Posterior cingulate gyrus (tissue), 11 donors: Measurements from ENCODE around the gene TENT4B.
A peak's percentile ranks its signal among the peaks of the same experiment; 100 is the strongest.
"Not testable (repeated sequence)": the region's sequence is repeated elsewhere in the genome, so short reads cannot be mapped to it uniquely, and the experiment has no call there.

Experiments
- DNase-seq, 10 donors: peaks; one replicate each; pipeline versions ENCODE4 v3.0.0 to v3.0.0-alpha.2; 2020 to 2021; ENCODE audit warnings: mixed read lengths in 3 of 10
- intact Hi-C: fragments of 100-400 bp; cut with DNase I; formaldehyde crosslinking; loops from one replicate; pipeline ENCODE4 v1.15.1; 2023

The TENT4B gene

GRCh38 chr16:50153596-50154419, 702 bp downstream of the TENT4B start:
- intact Hi-C loops: loop anchor here (2.0 to 5.0 kb wide), 4 partner anchors 57 to 213 kb away; partner anchors contain the start of genes BRD7 and CNEP1R1
- DNase-seq: peak in 9 of 10 donors; percentile 8 to 84 (median 26)

GRCh38 chr16:50154420-50154950, 1.4 kb downstream of the TENT4B start:
- intact Hi-C loops: loop anchor here (2.0 to 5.0 kb wide), 2 partner anchors 56 to 213 kb away; partner anchors contain the start of gene BRD7
- peak in 3 of 10 donors; percentile 13 to 56 (median 38) for DNase-seq

DNA sequence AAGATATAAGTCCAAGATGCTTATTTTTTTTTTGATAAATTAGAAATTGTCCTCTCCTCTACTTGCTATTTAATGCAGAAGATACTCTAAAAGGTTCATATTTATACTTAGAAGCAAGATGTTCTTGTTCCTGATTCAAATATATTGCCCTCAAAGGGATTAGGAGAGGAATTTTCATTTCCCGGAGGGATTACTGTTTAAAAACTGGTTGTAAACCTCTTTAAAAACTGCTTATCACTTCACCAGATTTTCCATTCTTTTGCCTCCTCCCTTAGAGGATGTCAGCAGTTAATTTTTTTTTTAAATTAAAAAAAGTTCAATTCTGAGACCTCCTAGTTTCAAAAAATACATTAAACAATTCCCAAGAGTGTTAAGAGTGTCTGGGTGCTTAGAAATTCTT, 2.8 kb downstream of the TENT4B start:
- DNase-seq: no peak
- intact Hi-C loops: loop anchor here (2.0 kb wide), 1 partner anchor 55 kb away; no protein-coding TSS in a partner anchor

DNA sequence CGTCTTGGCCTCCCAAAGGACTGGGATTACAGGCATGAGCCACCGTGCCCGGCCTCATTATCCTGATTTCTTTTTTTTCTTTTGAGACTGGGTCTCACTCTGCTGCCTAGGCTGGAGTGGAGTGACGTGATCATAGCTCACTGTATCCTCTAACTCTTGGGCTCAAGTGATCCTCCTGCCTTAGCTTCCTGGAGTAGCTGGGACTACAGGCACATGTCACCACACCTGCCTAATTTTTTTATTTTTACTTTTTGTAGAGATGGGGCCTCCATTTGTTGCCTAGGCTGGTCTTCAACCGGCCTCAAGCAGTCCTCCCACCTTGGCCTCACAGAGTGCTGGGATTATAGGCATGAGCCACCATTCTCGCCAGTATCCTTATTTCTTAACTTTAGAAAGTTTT, 3.5 kb downstream of the TENT4B start:
- intact Hi-C loops: no loop called here
- DNase-seq: peak in 1 of 10 donors; percentile 13

GRCh38 chr16:50160495-50161164, 7.5 kb downstream of the TENT4B start:
- intact Hi-C loops: no loop called here

DNA sequence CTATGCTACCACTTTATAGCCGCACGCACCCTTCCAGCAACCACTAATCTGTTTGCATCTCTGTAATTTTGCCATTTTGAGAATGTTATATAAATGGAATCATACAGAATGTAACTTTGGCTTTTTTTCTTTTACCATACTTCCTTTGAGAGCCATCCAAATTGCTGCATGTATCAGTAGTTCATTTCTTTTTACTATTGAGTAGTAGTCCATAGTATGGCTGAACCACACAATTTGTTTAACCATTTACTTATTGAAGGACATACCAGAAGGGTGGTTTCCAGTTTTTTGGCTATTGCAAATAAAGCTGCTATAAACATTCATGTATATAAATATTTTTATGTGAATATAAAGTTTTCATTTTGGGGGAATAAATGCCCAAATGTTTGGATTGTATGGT, 8.8 kb downstream of the TENT4B start:
- intact Hi-C loops: no loop called here
- DNase-seq: no peak

More at GRCh38 chr16:50160495-50161164, 7.5 kb downstream of the TENT4B start:
- peak in 1 of 10 donors; percentile 7 for DNase-seq

DNA sequence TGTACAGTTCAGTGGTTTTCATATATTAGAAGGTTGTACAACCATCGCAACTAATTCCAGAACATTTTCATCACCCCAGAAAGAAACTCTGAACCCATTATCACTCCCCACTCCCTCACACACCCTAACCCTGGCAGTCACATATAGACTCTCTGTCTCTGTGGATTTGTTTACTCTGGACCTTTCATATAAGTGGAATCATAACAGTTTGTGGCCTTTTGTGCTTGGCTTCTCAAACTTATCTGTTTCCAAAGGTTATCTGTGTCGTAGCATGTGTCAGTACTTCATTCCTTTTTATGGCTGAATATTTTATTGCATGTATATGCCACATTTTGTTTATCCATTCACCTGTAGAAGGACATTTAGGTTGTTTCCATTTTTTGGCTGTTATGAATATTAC, 12.4 kb downstream of the TENT4B start:
- no peak for DNase-seq
- intact Hi-C loops: no loop called here

DNA sequence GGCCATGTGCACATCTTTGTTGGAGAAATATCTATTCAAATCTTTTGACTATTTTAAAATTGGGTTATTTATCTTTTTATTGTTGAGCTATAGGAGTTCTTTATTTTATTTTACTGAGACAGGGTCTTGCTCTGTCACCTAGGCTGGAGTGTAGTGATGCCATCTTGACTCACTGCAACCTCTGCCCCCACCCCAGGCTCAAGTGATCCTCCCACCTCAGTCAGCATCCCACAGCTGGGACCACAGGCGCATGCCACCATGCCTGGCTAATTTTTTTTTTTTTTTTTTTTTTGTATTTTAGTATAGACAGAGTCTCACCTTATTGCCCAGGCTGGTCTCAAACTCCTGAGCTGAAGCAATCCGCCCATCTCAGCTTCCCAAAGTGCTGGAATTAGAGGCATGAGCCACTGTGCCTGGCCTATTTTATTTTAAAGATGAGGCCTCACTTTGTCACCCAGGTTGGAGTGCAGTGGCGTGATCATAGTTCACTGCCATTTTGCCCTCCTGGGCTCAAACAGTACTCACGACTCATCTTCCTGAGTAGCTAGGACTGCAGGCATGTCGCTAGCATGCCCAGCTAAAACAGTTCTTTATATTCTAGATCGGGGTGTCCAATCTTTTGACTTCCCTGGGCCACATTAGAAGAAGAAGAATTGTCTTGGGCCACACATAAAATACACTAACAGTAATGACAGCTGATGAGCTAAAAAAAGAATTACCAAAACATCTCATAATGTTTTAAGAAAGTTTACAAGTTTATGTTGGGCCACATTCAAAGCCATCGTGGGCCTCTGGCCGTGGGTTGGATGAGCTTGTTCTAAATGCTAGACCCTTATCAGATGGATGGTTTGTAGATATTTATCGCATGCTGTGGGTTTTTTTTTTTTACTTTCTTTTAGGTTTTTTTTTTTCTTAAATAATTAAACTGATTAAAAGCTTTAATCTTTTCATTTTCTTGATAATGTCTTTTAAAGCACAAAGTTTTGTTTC, 13.7 kb downstream of the TENT4B start:
- no peak for DNase-seq
- intact Hi-C loops: no loop called here

DNA sequence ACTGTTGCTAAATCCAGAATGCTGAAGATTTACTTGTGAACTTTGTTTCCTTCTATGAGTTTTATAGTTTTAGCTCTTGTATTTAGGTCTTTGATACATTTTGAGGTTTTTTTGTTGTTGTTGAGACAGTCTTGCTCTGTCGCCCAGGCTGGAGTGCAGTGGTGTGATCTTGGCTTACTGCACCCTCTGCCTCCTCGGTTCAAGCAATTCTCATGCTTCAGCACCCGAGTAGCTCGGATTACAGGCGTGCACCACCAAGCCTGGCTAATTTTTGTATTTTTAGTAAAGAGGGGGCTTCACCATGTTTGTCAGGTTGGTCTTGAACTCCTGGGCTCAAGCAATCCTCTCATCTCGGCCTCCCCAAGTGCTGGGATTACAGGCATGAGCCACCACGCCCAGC, 14.4 kb downstream of the TENT4B start:
- intact Hi-C loops: no loop called here
- DNase-seq: no peak

DNA sequence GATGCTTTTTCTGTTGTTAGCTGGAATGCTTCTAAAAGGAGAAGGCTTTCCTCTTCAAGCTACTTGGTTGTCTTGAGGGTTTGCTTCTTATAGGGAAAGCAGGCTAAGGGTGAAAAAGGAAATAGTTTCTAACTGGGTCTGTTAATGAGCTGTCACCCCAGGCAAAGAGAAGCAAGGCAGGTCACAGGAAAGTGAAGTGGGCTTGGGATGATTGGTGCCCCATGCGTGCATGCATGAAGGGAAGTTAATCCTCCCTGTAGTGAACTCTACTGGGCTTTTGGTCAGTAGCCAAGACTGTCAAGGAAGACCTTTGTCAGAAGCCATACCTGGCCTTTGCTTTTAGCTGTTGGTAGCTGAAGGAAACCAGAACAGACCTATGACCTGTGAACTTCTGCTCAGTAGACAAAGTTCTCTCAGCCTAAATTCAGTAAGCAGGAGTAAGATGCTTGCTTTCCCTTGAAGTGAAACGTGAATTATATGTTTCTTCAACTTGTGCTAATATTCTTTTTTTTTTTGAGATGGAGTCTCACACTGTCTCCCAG, 16.5 kb downstream of the TENT4B start:
- intact Hi-C loops: no loop called here
- no peak for DNase-seq

- intact Hi-C loops, DNase-seq: not testable (repeated sequence)
These were observed 18.7 kb downstream of the TENT4B start for GRCh38 chr16:50171773-50172172.

DNA sequence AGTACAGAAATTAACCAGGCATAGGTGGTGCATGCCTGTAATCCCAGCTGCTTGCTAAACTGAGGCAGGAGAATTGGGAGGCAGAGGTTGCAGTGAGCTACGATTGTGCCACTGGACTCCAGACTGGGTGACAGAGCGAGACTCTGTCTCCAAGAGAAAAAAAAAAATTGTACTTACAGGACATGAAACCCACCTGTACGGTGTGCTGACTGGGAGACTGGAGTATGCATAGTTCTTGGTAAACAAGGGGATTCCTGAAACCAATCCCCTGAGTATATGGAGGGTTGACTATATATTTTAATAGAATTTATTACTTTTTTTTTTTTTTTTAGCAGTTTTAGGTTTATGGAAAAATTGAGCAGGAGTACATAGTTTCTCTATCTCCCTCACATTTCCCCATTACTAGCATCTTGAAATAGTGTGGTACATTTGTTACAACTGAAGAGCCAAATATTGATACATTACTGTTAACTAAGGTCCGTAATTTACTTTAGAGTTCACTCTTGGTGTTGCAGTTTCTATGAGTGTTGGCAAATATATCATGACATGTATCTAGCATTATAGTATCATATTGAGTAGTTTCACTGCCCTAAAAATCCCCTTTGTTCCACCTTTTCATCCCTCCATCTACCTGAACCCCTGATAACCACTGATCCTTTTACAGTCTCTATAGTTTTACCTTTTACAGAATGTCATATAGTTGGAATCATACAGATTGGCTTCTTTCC, 19.3 kb downstream of the TENT4B start:
- no peak for DNase-seq
- intact Hi-C loops: no loop called here

- intact Hi-C loops: no loop called here
- DNase-seq: no peak
These were observed 20.2 kb downstream of the TENT4B start for GRCh38 chr16:50173316-50173715.

- DNase-seq: no peak
- intact Hi-C loops: no loop called here
These were observed 25.4 kb downstream of the TENT4B start for GRCh38 chr16:50178491-50178941.

- no peak for DNase-seq
- intact Hi-C loops: no loop called here
These were observed 29.3 kb downstream of the TENT4B start for GRCh38 chr16:50182441-50182840.

GRCh38 chr16:50183316-50183715, 30.2 kb downstream of the TENT4B start:
- intact Hi-C loops: no loop called here
- DNase-seq: no peak

DNA sequence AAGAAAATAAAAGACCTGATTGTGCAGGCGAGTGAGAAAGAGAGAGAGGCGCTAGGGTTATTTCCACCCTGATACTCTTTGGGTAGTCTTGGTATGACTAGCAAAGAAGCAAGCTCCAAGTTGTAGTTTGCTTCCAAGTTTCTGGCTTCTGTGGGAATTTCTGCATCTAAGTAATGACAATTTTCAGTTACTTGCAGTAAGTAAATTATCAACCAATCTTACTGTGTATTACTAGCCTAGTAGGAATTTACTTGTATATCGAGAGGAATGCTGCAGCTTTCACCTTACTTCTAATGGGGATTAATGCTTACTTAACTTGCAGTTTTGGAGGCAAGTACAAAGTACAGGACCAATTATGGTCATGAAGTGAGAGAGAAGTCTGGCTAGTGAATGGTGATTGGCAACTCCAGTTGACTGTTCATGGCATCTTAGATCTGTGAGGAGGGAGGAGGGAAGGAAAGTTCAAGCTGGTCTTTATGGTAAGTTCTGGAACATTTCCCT, 31.9 kb downstream of the TENT4B start:
- intact Hi-C loops: no loop called here
- no peak for DNase-seq

DNA sequence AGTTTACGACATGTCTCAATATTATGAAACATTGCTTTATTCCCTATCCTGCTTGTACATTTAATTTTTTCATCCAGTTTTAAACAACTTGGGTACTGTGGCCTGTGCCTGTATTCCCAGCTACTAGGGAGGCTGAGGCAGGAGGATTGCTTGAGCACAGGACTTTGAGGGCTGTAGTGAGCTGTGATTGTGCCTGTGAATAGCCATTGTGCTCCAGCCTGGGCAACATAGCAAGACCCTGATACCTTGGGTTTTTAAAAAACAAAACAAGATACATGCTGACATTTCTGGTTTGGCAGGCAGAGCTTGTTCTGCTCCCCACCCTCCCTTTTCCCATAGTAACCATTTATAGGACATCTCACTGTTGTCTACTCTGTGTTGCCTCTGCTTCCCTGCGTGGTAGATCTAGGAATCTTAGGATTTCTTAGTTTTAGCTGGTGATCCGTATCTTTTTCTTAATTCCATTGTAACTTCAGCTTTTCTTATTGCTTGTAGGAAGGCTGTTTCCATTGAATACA, 35.6 kb downstream of the TENT4B start:
- intact Hi-C loops: no loop called here
- no peak for DNase-seq

GRCh38 chr16:50190292-50190691, 37.2 kb downstream of the TENT4B start:
- intact Hi-C loops: no loop called here
- DNase-seq: no peak
